Measurements from ENCODE around the gene RERG. TPM values are rescaled to one million over a fixed set of nuclear protein-coding genes. Genes with fewer than 3 reads are reported as not detected.

RERG gene
- total RNA-seq, 2 donors from 2014 or later = not detected

- H3K9me3 Mint-ChIP-seq = peaks cover 0 to 3% of the 10 kb centered on the region in 2 donors
- H3K36me3 Mint-ChIP-seq (ENCODE audit: insufficient read depth in 2 of 2) = no peaks in the 10 kb centered on the region
- DNase-seq = no peak
- no peaks in the 10 kb centered on the region for H3K4me1 Mint-ChIP-seq (ENCODE audit: low read depth)
- no peak overlapping the region for H3K27ac Mint-ChIP-seq
- no peak overlapping the region for H3K4me3 Mint-ChIP-seq
- ATAC-seq (replicated peaks in 1 of 2) = no peak
- H3K27me3 Mint-ChIP-seq (ENCODE audit: low read depth) = peaks cover 10% of the 10 kb centered on the region
Observed at GRCh38 chr12:15059123-15059522, 162.1 kb downstream of the RERG start.

Other genes with a start within 250 kb of the RERG start
- not detected for gene PDE6H, start 248.4 kb downstream of the RERG start, total RNA-seq
- gene PTPRO, start 101.1 kb upstream of the RERG start, total RNA-seq = under 1 TPM; 0.28 to 0.94 TPM

All from activated T-cell treated with anti-CD3 and anti-CD28 coated beads, Interleukin-2, amount 50 U/mL, for 72 hours (primary cell).